ENCODE measurements around the gene DOCK3. TPM values are rescaled to one million over a fixed set of nuclear protein-coding genes. Genes with fewer than 3 reads are reported as not detected.

DOCK3 gene
- total and polyA plus RNA-seq, 3 donors from 2014 or later = 8.4 to 11.7 (median 11.2) TPM

- 94 to 100% methylated on average over 1 of the region's 1 CpG for WGBS, 2 donors
- TF ChIP-seq CTCF (IDR thresholded peaks at IDR 0.05) = no peak
- no peak for TF ChIP-seq POLR2A (IDR thresholded peaks at IDR 0.05)
- H3K36me3 ChIP-seq (ENCODE audit: low read depth, missing control alignments) = no peaks in the 10 kb centered on the region
Observed at GRCh38 chr3:50642382-50642781, 32.3 kb upstream of the DOCK3 start.

GRCh38 chr3:50644561-50644960 is 30.2 kb upstream of the DOCK3 start:
- Histone ChIP-seq H3K4me3 (no peak overlapping the region), H3K27ac (no peak overlapping the region), H3K9me3 (no peaks in the 10 kb centered on the region), H3K4me1 (peaks cover 7% of the 10 kb centered on the region), H3K27me3 (no peaks in the 10 kb centered on the region), H3K36me3 (ENCODE audit: low read depth, missing control alignments) (no peaks in the 10 kb centered on the region)
- DNase-seq = no peak
- intact Hi-C loops (cut with DNase I; ENCODE audit: low total_unique reads) = no loop called here
- WGBS, 2 donors = 64 to 68% methylated on average over 7 of the region's 7 CpGs
- no peak for TF ChIP-seq CTCF (IDR thresholded peaks at IDR 0.05)
- no peak for TF ChIP-seq POLR2A (IDR thresholded peaks at IDR 0.05)

More at GRCh38 chr3:50642382-50642781, 32.3 kb upstream of the DOCK3 start:
- H3K27me3 ChIP-seq = no peaks in the 10 kb centered on the region
- H3K4me1 ChIP-seq = no peaks in the 10 kb centered on the region
- H3K9me3 ChIP-seq = no peaks in the 10 kb centered on the region
- no peak for DNase-seq
- no peak overlapping the region for H3K4me3 ChIP-seq
- intact Hi-C loops (cut with DNase I; ENCODE audit: low total_unique reads) = no loop called here
- H3K27ac ChIP-seq = no peak overlapping the region

DNA sequence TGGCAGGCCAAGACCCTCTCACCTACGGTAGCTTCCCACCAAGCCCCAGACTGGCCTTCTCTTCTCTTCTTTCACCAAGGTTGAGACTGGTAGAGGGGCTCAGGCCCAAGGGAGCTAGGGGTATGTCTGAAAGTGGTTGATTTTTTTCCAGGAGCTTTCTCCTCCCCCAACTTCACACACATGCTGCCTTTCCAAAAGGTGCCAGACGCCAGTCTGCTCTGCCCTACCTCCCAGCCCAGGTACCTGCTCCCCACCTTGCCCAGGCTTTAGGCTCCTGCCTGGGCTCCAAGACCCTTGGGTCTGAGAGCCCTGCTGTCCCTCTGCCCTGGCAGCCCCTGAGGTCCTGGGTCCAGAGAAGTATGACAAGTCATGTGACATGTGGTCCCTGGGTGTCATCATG is 29.3 kb upstream of the DOCK3 start:
- intact Hi-C loops (cut with DNase I; ENCODE audit: low total_unique reads) = no loop called here
- WGBS, 2 donors = 78 to 91% methylated on average over 2 of the region's 2 CpGs
- no peak overlapping the region for H3K4me3 ChIP-seq
- H3K27me3 ChIP-seq = no peaks in the 10 kb centered on the region
- TF ChIP-seq POLR2A (IDR thresholded peaks at IDR 0.05) (no peak), CTCF (IDR thresholded peaks at IDR 0.05) (no peak)
- no peaks in the 10 kb centered on the region for H3K36me3 ChIP-seq (ENCODE audit: low read depth, missing control alignments)
- peaks cover 7% of the 10 kb centered on the region for H3K4me1 ChIP-seq
- H3K9me3 ChIP-seq = no peaks in the 10 kb centered on the region
- no peak for DNase-seq
- no peak overlapping the region for H3K27ac ChIP-seq

DNA sequence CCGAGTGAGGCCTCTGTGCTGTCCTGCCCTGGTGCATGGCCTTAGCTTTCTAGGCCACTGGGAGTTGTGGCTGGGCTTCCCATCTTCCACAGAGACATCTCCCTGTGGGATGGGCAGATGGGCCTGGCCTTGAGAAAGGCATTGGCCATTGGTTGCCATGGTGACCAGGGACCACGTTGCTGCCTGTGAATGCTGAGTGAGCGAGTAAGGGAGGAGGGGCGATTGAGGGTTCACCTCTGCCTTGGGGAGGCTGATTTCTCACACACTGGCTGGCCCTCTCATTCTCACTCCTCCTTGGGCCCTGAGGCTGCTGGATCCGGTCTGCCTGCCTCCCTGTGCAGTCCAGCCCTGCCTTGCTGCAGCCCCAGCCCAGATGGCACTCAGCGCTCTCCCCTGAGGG is 26.4 kb upstream of the DOCK3 start:
- Histone ChIP-seq H3K27ac (no peak overlapping the region), H3K36me3 (ENCODE audit: low read depth, missing control alignments) (no peaks in the 10 kb centered on the region), H3K4me3 (no peak overlapping the region), H3K4me1 (peaks cover 7% of the 10 kb centered on the region), H3K9me3 (no peaks in the 10 kb centered on the region), H3K27me3 (no peaks in the 10 kb centered on the region)
- peak; percentile 28 for DNase-seq
- WGBS, 2 donors = 64 to 89% methylated on average over 3 to 6 of the region's 6 CpGs
- TF ChIP-seq CTCF (IDR thresholded peaks at IDR 0.05) (no peak), POLR2A (IDR thresholded peaks at IDR 0.05) (no peak)
- intact Hi-C loops (cut with DNase I; ENCODE audit: low total_unique reads) = no loop called here

DNA sequence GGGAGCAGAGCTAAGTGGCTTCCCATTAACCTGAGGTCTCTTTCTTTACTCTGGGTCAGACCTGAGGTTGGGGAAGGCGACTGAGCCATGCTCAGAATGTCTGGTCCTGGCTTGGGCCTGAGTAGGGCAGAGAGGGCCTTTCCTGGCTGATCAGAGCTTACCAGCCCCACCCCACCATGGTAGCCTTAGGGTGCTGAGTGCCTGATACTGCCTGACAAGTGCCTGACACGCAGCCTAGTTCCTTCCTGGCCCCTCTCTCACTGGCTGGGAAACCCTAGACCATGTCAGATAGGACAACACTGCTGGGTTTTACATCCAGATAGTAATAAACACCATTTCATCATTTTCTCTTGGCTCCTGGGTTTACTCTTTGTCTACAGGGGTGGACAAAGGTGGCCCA is 25.8 kb upstream of the DOCK3 start:
- no peaks in the 10 kb centered on the region for H3K36me3 ChIP-seq (ENCODE audit: low read depth, missing control alignments)
- 75 to 89% methylated on average over 2 of the region's 2 CpGs for WGBS, 2 donors
- H3K27ac ChIP-seq = no peak overlapping the region

More for the DNA sequence above, 25.8 kb upstream of the DOCK3 start:
- Histone ChIP-seq H3K27me3 (no peaks in the 10 kb centered on the region), H3K4me3 (no peak overlapping the region), H3K4me1 (peaks cover 7% of the 10 kb centered on the region), H3K9me3 (no peaks in the 10 kb centered on the region)
- no peak for DNase-seq
- intact Hi-C loops (cut with DNase I; ENCODE audit: low total_unique reads) = no loop called here
- TF ChIP-seq CTCF (IDR thresholded peaks at IDR 0.05) (no peak), POLR2A (IDR thresholded peaks at IDR 0.05) (no peak)
